Ishikawa (cell line): Measurements from ENCODE around the gene ATXN1.

Experiments used
- CEBPB ChIP-seq: IDR thresholded peaks from 2 replicates; pipeline ENCODE4 v1.6.1; 2012
- CREB1 ChIP-seq: IDR thresholded peaks from 2 replicates; pipeline ENCODE4 v1.6.1; 2012; ENCODE audit warnings: low read depth
- EGR1 ChIP-seq: IDR thresholded peaks from 2 replicates; pipeline ENCODE4 v1.6.1; 2012
- EP300 ChIP-seq: IDR thresholded peaks from 2 replicates; pipeline ENCODE4 v1.6.1; 2012; ENCODE audit warnings: borderline replicate concordance
- FOXM1 ChIP-seq: IDR thresholded peaks from 2 replicates; pipeline ENCODE4 v1.6.1; 2012; ENCODE audit warnings: low read depth, borderline replicate concordance
- MAX ChIP-seq: IDR thresholded peaks from 2 replicates; pipeline ENCODE4 v1.6.1; 2012
- NFIC ChIP-seq: IDR thresholded peaks from 2 replicates; pipeline ENCODE4 v1.6.1; 2012
- RAD21 ChIP-seq: IDR thresholded peaks from 2 replicates; pipeline ENCODE4 v1.6.1; 2012; ENCODE audit warnings: low read depth
- REST ChIP-seq: IDR thresholded peaks from 2 replicates; pipeline ENCODE4 v1.6.1; 2012; ENCODE audit warnings: low read depth, mild to moderate bottlenecking
- TAF1 ChIP-seq: IDR thresholded peaks from 2 replicates; pipeline ENCODE4 v1.6.1; 2012; ENCODE audit warnings: low read depth, mild to moderate bottlenecking
- TCF12 ChIP-seq: IDR thresholded peaks from 2 replicates; pipeline ENCODE4 v1.6.1; 2012; ENCODE audit warnings: low read depth
- TEAD4 ChIP-seq: IDR thresholded peaks from 2 replicates; pipeline ENCODE4 v1.6.1; 2012
- USF1 ChIP-seq: IDR thresholded peaks from 2 replicates; pipeline ENCODE4 v1.6.1; 2012
- YY1 ChIP-seq: IDR thresholded peaks from 2 replicates; pipeline ENCODE4 v1.6.1; 2012; ENCODE audit warnings: low read depth
- ZBTB7A ChIP-seq: IDR thresholded peaks from 2 replicates; pipeline ENCODE4 v1.6.1; 2012; ENCODE audit warnings: low read depth

Gene ATXN1

GRCh38 chr6:16491666-16492313, 269.5 kb downstream of the ATXN1 start:
- TF ChIP-seq MAX: no peak
- no peak for TF ChIP-seq REST
- no peak for TF ChIP-seq RAD21
- TF ChIP-seq FOXM1: no peak
- TF ChIP-seq ZBTB7A: no peak
- no peak for TF ChIP-seq CEBPB
- no peak for TF ChIP-seq USF1
- TF ChIP-seq EGR1: no peak
- TF ChIP-seq YY1: no peak
- no peak for TF ChIP-seq TCF12
- no peak for TF ChIP-seq EP300
- TF ChIP-seq CREB1: no peak
- TF ChIP-seq TEAD4: no peak
- TF ChIP-seq TAF1: no peak
- no peak for TF ChIP-seq NFIC

GRCh38 chr6:16490616-16491015, 270.6 kb downstream of the ATXN1 start:
- TF ChIP-seq TEAD4 (no peak), NFIC (no peak), TCF12 (no peak), YY1 (no peak), REST (no peak), MAX (no peak), EGR1 (no peak), USF1 (no peak), ZBTB7A (no peak), TAF1 (no peak), CREB1 (no peak), RAD21 (no peak), FOXM1 (no peak), CEBPB (no peak), EP300 (no peak)

- TF ChIP-seq YY1: no peak
- TF ChIP-seq TAF1: no peak
- no peak for TF ChIP-seq NFIC
- TF ChIP-seq ZBTB7A: no peak
- no peak for TF ChIP-seq MAX
- no peak for TF ChIP-seq FOXM1
- TF ChIP-seq TEAD4: no peak
- TF ChIP-seq USF1: no peak
- TF ChIP-seq RAD21: no peak
- no peak for TF ChIP-seq EGR1
- TF ChIP-seq CEBPB: no peak
- no peak for TF ChIP-seq TCF12
- no peak for TF ChIP-seq EP300
- no peak for TF ChIP-seq REST
- no peak for TF ChIP-seq CREB1
Measured at GRCh38 chr6:16488813-16489212, 272.4 kb downstream of the ATXN1 start.
